Neural cell (in vitro differentiated cells): ENCODE results near the gene CARHSP1. TPM values are rescaled to one million over a fixed set of nuclear protein-coding genes. Genes with fewer than 3 reads are reported as not detected.

Source experiments
- H2AFZ ChIP-seq: fragments of 200-600, 300-800 bp; sonication (generic), shearing (Covaris generic); 2 replicates; pipeline ENCODE4 v1.6.0; 2014; ENCODE audit warnings: low read depth, mild to moderate bottlenecking, antibody characterized with exemption, low read length, moderate library complexity
- H3F3A ChIP-seq: fragments of 200-600 bp; shearing (Covaris generic); 2 replicates; pipeline ENCODE4 v1.6.1; 2016; ENCODE audit warnings: mild to moderate bottlenecking, moderate library complexity, mixed read lengths, antibody characterized with exemption, low read length; ENCODE audit not compliant: insufficient read depth, poor library complexity, severe bottlenecking
- H3K27ac ChIP-seq: fragments of 200-600, 300-800 bp; sonication (generic), shearing (Covaris generic); 2 replicates; pipeline ENCODE4 v1.5.1; 2014; ENCODE audit warnings: mild to moderate bottlenecking, low read length, moderate library complexity
- H3K27me3 ChIP-seq: fragments of 300-800, 200-600 bp; sonication (generic), shearing (Covaris generic); 2 replicates; pipeline ENCODE4 v1.6.0; 2014; ENCODE audit warnings: mild to moderate bottlenecking, low read depth, low read length, moderate library complexity; ENCODE audit not compliant: insufficient read depth
- H3K36me3 ChIP-seq: fragments of 300-800, 200-600 bp; sonication (generic), shearing (Covaris generic); 2 replicates; pipeline ENCODE4 v1.5.1; 2014; ENCODE audit warnings: mild to moderate bottlenecking, antibody characterized with exemption, low read length, moderate library complexity; ENCODE audit not compliant: insufficient read depth
- H3K4me2 ChIP-seq: fragments of 300-800, 200-600 bp; sonication (generic), shearing (Covaris generic); 2 replicates; pipeline ENCODE4 v1.6.0; 2014; ENCODE audit warnings: mild to moderate bottlenecking, low read length
- H3K4me3 ChIP-seq: fragments of 300-800, 200-600 bp; sonication (generic), shearing (Covaris generic); 2 replicates; pipeline ENCODE4 v1.5.1; 2014; ENCODE audit warnings: mild to moderate bottlenecking, low read length, moderate library complexity
- H3K79me2 ChIP-seq: fragments of 200-600 bp; shearing (Covaris generic); replicated peaks from 2 replicates; pipeline ENCODE4 v1.6.0; 2014; ENCODE audit warnings: mild to moderate bottlenecking, low read length, moderate library complexity; ENCODE audit not compliant: insufficient read depth
- H3K9ac ChIP-seq: fragments of 300-800, 200-600 bp; sonication (generic), shearing (Covaris generic); 2 replicates; pipeline ENCODE4 v1.6.1; 2016; ENCODE audit warnings: mild to moderate bottlenecking, low read length, mixed read lengths
- H3K9me2 ChIP-seq: fragments of 200-600 bp; shearing (Covaris generic); 2 replicates; pipeline ENCODE4 v1.6.1; 2016; ENCODE audit warnings: mild to moderate bottlenecking, low read length, mixed read lengths; ENCODE audit not compliant: insufficient read depth
- H3K9me3 ChIP-seq: fragments of 200-600, 300-800 bp; sonication (generic), shearing (Covaris generic); 2 replicates; pipeline ENCODE4 v1.6.1; 2016; ENCODE audit warnings: mild to moderate bottlenecking, mixed run types, low read length, moderate library complexity, mixed read lengths
- H4K20me1 ChIP-seq: fragments of 200-600 bp; shearing (Covaris generic); 2 replicates; pipeline ENCODE4 v1.6.1; 2016; ENCODE audit warnings: mild to moderate bottlenecking, mixed run types; ENCODE audit not compliant: insufficient read depth
- CTCF ChIP-seq: fragments of 450-650 bp; IDR thresholded peaks from 2 replicates; pipeline ENCODE4 v1.5.1; 2014; ENCODE audit warnings: antibody characterized with exemption, mild to moderate bottlenecking, moderate library complexity; ENCODE audit not compliant: poor library complexity, severe bottlenecking
- EP300 ChIP-seq: fragments of 450-650 bp; conservative IDR thresholded peaks from 2 replicates; pipeline ENCODE4 v1.6.1; 2014; ENCODE audit warnings: antibody characterized with exemption, mild to moderate bottlenecking, moderate library complexity; ENCODE audit not compliant: poor library complexity, severe bottlenecking
- EZH2 ChIP-seq: fragments of 200-600, 300-800 bp; shearing (Covaris generic), sonication (generic); IDR thresholded peaks from 2 replicates; pipeline ENCODE4 v1.6.1; 2014; ENCODE audit warnings: antibody characterized with exemption, low read length, borderline replicate concordance, mild to moderate bottlenecking; ENCODE audit not compliant: insufficient read depth, poor library complexity, severe bottlenecking
- MXI1 ChIP-seq: fragments of 450-650 bp; conservative IDR thresholded peaks from 2 replicates; pipeline ENCODE4 v1.6.1; 2014; ENCODE audit warnings: antibody characterized with exemption, mild to moderate bottlenecking; ENCODE audit not compliant: poor library complexity, severe bottlenecking
- POLR2AphosphoS5 ChIP-seq: IDR thresholded peaks from 2 replicates; pipeline ENCODE4 v1.6.1; 2012
- RAD21 ChIP-seq: fragments of 450-650 bp; conservative IDR thresholded peaks from 2 replicates; pipeline ENCODE4 v1.6.1; 2014; ENCODE audit warnings: antibody characterized with exemption, mild to moderate bottlenecking, moderate library complexity
- REST ChIP-seq: IDR thresholded peaks from 2 replicates; pipeline ENCODE4 v1.6.1; 2012; ENCODE audit warnings: borderline replicate concordance
- SMC3 ChIP-seq: fragments of 450-650 bp; conservative IDR thresholded peaks from 2 replicates; pipeline ENCODE4 v1.6.1; 2014; ENCODE audit warnings: antibody characterized with exemption, mild to moderate bottlenecking, moderate library complexity; ENCODE audit not compliant: poor library complexity
- TAF1 ChIP-seq: IDR thresholded peaks from 2 replicates; pipeline ENCODE4 v1.6.1; 2012; ENCODE audit warnings: low read depth
- polyA plus RNA-seq: library from polyadenylated mRNA; depleted of rRNA; stranded (reverse); fragments of >200 nt; gene quantifications from 2 replicates; pipeline ENCODE4 v1.2.3, GENCODE V29; 2014

Gene CARHSP1
- polyA plus RNA-seq, 1 donor from 2014 or later, result 102 TPM

DNA sequence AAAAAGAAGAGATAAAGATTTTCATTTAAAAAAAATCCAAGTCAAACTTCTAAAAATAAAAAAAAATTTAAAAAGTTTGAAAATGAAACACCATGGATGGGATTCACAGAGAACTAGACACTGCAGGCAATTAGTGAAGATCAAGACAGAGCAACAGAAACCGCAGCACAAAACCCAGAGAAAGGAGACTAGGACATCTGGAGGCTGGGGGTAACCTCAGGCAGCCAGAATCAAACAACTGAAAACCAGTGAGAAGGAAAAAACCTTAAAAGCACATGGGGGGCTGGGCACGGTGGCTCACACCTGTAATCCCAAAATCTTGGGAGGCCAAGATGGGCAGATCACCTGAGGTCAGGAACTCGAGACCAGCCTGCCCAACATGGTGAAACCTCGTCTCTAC is 44.0 kb upstream of the CARHSP1 start:
- H2AFZ ChIP-seq, result no peak overlapping the region
- no peak for TF ChIP-seq RAD21
- no peak for TF ChIP-seq EZH2
- no peak overlapping the region for H3K4me3 ChIP-seq
- no peak overlapping the region for H3K27ac ChIP-seq
- H4K20me1 ChIP-seq, result no peaks in the 10 kb centered on the region
- no peak overlapping the region for H3K9ac ChIP-seq
- H3K9me2 ChIP-seq, result no peaks in the 10 kb centered on the region
- H3K79me2 ChIP-seq, result no peaks in the 10 kb centered on the region
- H3K4me2 ChIP-seq, result no peak overlapping the region
- H3K9me3 ChIP-seq, result no peaks in the 10 kb centered on the region
- H3F3A ChIP-seq, result no peaks in the 10 kb centered on the region
- H3K27me3 ChIP-seq, result no peaks in the 10 kb centered on the region
- peaks cover 11% of the 10 kb centered on the region for H3K36me3 ChIP-seq

DNA sequence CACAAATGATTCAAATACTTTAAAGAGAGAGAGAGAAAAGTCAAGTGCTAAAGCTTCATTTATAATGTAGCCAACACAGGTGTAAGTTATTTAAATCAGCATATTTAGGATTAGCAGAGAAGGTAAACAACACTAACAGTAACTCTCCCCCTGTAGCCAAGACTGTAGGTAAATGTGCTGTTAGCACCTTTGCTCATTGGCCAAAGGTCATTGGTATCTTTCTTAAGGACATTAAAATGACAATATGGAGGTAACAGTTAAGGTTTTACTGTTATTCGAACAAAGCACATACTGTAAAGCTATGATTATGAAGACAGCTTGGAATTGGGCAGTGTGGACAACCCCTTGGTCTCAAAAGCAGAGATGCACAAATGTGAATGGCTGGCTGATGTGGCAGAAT is 42.0 kb upstream of the CARHSP1 start:
- H3K27ac ChIP-seq, result no peak overlapping the region
- no peaks in the 10 kb centered on the region for H3K9me3 ChIP-seq
- H3K4me2 ChIP-seq, result no peak overlapping the region
- H3K9me2 ChIP-seq, result no peaks in the 10 kb centered on the region
- no peaks in the 10 kb centered on the region for H3K79me2 ChIP-seq
- no peak overlapping the region for H2AFZ ChIP-seq
- H3K4me3 ChIP-seq, result no peak overlapping the region
- H3K9ac ChIP-seq, result no peak overlapping the region
- no peaks in the 10 kb centered on the region for H4K20me1 ChIP-seq
- peaks cover 11% of the 10 kb centered on the region for H3K36me3 ChIP-seq
- TF ChIP-seq EZH2, result no peak
- TF ChIP-seq POLR2AphosphoS5, result no peak
- TF ChIP-seq RAD21, result no peak
- no peak for TF ChIP-seq SMC3
- TF ChIP-seq EP300, result no peak
- no peak for TF ChIP-seq TAF1
- no peak for TF ChIP-seq CTCF
- no peak for TF ChIP-seq MXI1
- no peak for TF ChIP-seq REST
- no peaks in the 10 kb centered on the region for H3F3A ChIP-seq
- no peaks in the 10 kb centered on the region for H3K27me3 ChIP-seq
